Ovary (tissue), 3 donors: Measurements from ENCODE around the gene BLOC1S1.

Source experiments
- CTCF ChIP-seq, 3 donors: fragments of 450-650 bp in 2 of 3; fragments of 200-600 bp in 1 of 3; IDR thresholded peaks; one replicate each; pipeline versions ENCODE4 v1.5.1 to v1.8.0; 2016 to 2022; ENCODE audit warnings: antibody characterized with exemption in 3 of 3, mild to moderate bottlenecking in 1 of 3
- POLR2A ChIP-seq: fragments of 450-650 bp; IDR thresholded peaks from one replicate; pipeline ENCODE4 v1.6.1; 2017; ENCODE audit warnings: antibody characterized with exemption, mild to moderate bottlenecking, moderate library complexity
- donor health status: DM: no; HTN: no; CAD: no.

- TF ChIP-seq POLR2A (no peak), CTCF (IDR thresholded peaks at IDR 0.05) (no peak)
These were observed 12.6 kb upstream of the BLOC1S1 start for GRCh38 chr12:55703288-55703687.
